IPS-NIHi7 (cell line): Measurements from ENCODE around the gene AGPS.

Source experiments
- DNase-seq: peaks from one replicate; pipeline ENCODE4 v3.0.0; 2012; ENCODE audit warnings: mixed read lengths; ENCODE audit errors: extremely low spot score

The AGPS gene

GRCh38 chr2:177528351-177528933 lies 135.9 kb downstream of the AGPS start:
- no peak for DNase-seq

- no peak for DNase-seq
Measured at GRCh38 chr2:177529166-177529565, 136.6 kb downstream of the AGPS start.

GRCh38 chr2:177530561-177530960 lies 138.0 kb downstream of the AGPS start:
- DNase-seq, result no peak

- no peak for DNase-seq
Measured at GRCh38 chr2:177531706-177532105, 139.1 kb downstream of the AGPS start.

GRCh38 chr2:177532567-177532966 lies 140.0 kb downstream of the AGPS start:
- no peak for DNase-seq

DNA sequence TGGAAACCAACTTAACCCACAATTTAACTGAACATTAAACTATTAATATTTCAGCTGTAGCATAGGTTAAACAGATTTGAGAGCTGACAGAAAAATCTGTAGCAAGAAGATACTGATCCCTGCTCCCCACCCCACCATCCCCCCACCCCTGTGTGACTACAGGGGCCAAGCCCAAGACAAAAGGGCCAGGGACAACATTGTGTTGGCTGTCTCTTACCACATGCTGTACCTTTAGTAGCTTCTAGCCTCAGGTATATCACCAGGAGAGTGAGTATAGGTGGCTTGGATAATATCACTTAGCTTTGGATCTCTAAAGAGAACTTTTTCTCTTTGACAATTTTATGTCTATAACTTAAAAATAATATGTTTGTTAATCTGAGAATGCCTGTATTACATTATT lies 140.7 kb downstream of the AGPS start:
- no peak for DNase-seq

GRCh38 chr2:177535000-177535399 lies 142.4 kb downstream of the AGPS start:
- no peak for DNase-seq

- DNase-seq, result no peak
Measured at GRCh38 chr2:177535958-177536504, 143.5 kb downstream of the AGPS start.

- no peak for DNase-seq
Measured at GRCh38 chr2:177537213-177537612, 144.6 kb downstream of the AGPS start.

GRCh38 chr2:177537636-177538035 lies 145.1 kb downstream of the AGPS start:
- DNase-seq, result no peak

GRCh38 chr2:177538323-177538722 lies 145.8 kb downstream of the AGPS start:
- no peak for DNase-seq

DNA sequence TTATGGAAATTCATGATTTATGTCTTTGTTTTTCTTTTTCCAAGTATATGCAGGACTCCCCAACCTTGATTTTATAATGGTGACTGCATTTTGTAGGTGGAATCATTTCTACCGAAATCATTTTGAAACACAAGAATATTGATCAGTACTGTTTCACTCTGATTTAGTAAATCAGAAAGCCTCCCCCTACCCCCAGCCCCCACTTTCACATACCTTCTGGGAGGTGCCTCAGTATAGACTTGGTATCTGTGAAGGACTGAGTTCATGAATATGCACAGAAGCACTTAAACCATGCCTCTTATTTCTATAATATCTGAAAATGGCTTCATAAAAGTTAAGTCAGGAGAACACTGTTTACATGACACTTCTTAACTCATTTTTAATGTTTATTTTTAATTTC lies 147.7 kb downstream of the AGPS start:
- no peak for DNase-seq

DNA sequence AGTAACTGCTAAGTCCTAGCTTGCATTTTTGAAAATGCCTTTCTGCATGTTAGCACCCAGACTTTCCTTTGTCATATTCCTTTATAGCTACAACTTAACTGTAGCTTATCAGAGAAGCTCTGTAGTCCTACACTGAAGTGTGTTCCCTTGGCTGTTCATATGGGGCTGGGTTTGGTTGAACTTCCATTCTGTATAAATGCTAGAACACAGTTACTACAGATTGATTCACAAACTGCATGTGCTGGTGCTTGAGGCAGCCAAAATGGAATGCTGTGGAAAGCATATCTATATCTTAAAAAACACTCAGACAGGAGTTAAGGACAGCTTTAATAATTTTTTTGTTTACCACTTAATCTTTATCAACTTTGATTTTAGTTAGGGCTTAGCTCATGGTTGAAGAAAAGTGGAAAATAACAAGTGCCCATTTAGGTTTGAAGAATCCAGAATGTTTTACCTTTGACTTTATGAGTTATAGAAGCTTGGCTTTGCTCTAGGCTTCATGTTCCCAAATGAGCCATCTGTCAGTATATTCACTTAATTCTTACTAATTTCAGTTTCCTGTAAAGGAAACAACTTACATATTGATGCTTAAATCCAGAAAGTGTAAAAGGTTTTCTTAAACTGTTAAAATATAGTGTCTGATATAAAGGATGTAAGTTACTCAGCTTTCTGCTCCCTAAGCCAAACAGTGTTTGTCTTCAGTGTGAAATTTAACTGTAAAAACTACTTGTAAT lies 148.9 kb downstream of the AGPS start:
- DNase-seq, result no peak

DNA sequence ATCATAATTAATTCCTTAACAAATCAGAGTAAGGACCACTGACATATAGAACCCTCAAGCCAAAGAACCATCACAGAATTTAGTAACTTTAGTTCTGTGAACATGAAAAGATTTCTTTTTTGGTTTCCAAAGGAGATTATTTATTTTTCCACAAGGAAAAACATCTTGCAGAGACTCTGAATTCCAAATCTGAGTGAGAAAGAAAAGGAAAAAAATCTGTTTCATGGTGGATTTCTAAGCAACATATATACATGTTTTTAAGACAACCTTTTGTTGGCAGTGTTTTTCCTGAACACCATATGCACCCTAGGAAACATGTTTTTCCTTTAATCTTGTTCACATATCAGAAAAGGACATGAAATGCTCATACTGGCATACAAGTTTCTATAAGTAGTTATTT lies 149.8 kb downstream of the AGPS start:
- no peak for DNase-seq

GRCh38 chr2:177543007-177543760 lies 150.6 kb downstream of the AGPS start:
- DNase-seq, result no peak

- no peak for DNase-seq
Measured at GRCh38 chr2:177545143-177545542, 152.6 kb downstream of the AGPS start.

- no peak for DNase-seq
Measured at GRCh38 chr2:177545981-177546585, 153.5 kb downstream of the AGPS start.

- DNase-seq, result no peak
Measured at GRCh38 chr2:177547122-177547521, 154.5 kb downstream of the AGPS start.

- DNase-seq, result no peak
Measured at GRCh38 chr2:177547772-177548171, 155.2 kb downstream of the AGPS start.

- no peak for DNase-seq
Measured at GRCh38 chr2:177548636-177549035, 156.1 kb downstream of the AGPS start.

GRCh38 chr2:177549171-177549570 lies 156.6 kb downstream of the AGPS start:
- no peak for DNase-seq
